Naive B cell (primary cell): ENCODE results near the gene ADRA2B. TPM values are rescaled to one million over a fixed set of nuclear protein-coding genes. Genes with fewer than 3 reads are reported as not detected.
"Not testable (repeated sequence)": the region's sequence is repeated elsewhere in the genome, so short reads cannot be mapped to it uniquely, and the experiment has no call there.

ENCODE experiments used
- ATAC-seq, 2 donors: fragments of 150-1000 bp; cut with Tn5 transposase; 2 replicates each; pipeline ENCODE4 v1.10.0; 2021; ENCODE audit warnings: low read depth in 2 of 2, mild to moderate bottlenecking in 2 of 2, moderate library complexity in 2 of 2
- DNase-seq: peaks from one replicate; pipeline ENCODE4 v3.0.0; 2022
- H3K27ac Mint-ChIP-seq, 6 donors: one replicate each; pipeline ENCODE4 v1.8.0; 2020 to 2022; ENCODE audit warnings: mild to moderate bottlenecking in 6 of 6, mixed read lengths in 6 of 6, moderate library complexity in 5 of 6, inconsistent platforms in 2 of 6
- H3K27me3 Mint-ChIP-seq, 3 donors: one replicate each; pipeline ENCODE4 v1.8.0; 2021 to 2022; ENCODE audit warnings: mixed read lengths in 3 of 3, mild to moderate bottlenecking in 1 of 3
- H3K36me3 Mint-ChIP-seq, 2 donors: one replicate each; pipeline ENCODE4 v1.8.0; 2020 to 2022; ENCODE audit warnings: mixed read lengths in 2 of 2, inconsistent platforms in 1 of 2, mild to moderate bottlenecking in 1 of 2
- H3K4me1 Mint-ChIP-seq, 3 donors: one replicate each; pipeline ENCODE4 v1.8.0; 2020 to 2022; ENCODE audit warnings: mixed read lengths in 3 of 3, inconsistent platforms in 1 of 3, mild to moderate bottlenecking in 1 of 3, moderate library complexity in 1 of 3
- H3K4me3 Mint-ChIP-seq, 8 donors: one replicate each; pipeline ENCODE4 v1.8.0; 2020 to 2022; ENCODE audit warnings: mild to moderate bottlenecking in 8 of 8, mixed read lengths in 8 of 8, moderate library complexity in 8 of 8, inconsistent platforms in 2 of 8
- H3K9me3 Mint-ChIP-seq, 7 donors: one replicate each; pipeline ENCODE4 v1.8.0; 2020 to 2022; ENCODE audit warnings: mixed read lengths in 7 of 7, mild to moderate bottlenecking in 5 of 7, inconsistent platforms in 2 of 7, moderate library complexity in 1 of 7
- polyA plus RNA-seq, 6 donors: library from polyadenylated mRNA; unstranded; fragments of 300-500 nt; fragmentation: Illumina TruSeq; gene quantifications; one replicate each; pipeline ENCODE4 v1.2.3, GENCODE V29; 2021; ENCODE audit warnings: low read depth in 6 of 6

The ADRA2B gene
- polyA plus RNA-seq, 6 donors from 2014 or later: 0.15 TPM; not detected in 5

- H3K4me1 Mint-ChIP-seq: peaks cover 0 to 7% (median 0%) of the 10 kb centered on the region in 3 donors
- H3K9me3 Mint-ChIP-seq: peaks cover 0 to 5% (median 0%) of the 10 kb centered on the region in 7 donors
- no peak overlapping the region for H3K27ac Mint-ChIP-seq
- no peak for DNase-seq
- H3K27me3 Mint-ChIP-seq: peaks cover 9 to 12% (median 9%) of the 10 kb centered on the region in 3 donors
- H3K4me3 Mint-ChIP-seq: peak overlapping the region in 1 of 8 donors; percentile 12
- no peaks in the 10 kb centered on the region for H3K36me3 Mint-ChIP-seq
- ATAC-seq: no peak
Observed at GRCh38 chr2:96089356-96090195, 26.8 kb downstream of the ADRA2B start.

GRCh38 chr2:96088340-96089335 is 27.7 kb downstream of the ADRA2B start:
- Mint-ChIP-seq H3K27ac (no peak overlapping the region), H3K27me3 (peaks cover 11 to 21% (median 13%) of the 10 kb centered on the region in 3 donors), H3K4me1 (peaks cover 0 to 7% (median 0%) of the 10 kb centered on the region in 3 donors), H3K4me3 (no peak overlapping the region), H3K9me3 (peaks cover 0 to 5% (median 0%) of the 10 kb centered on the region in 7 donors), H3K36me3 (no peaks in the 10 kb centered on the region)
- no peak for DNase-seq
- no peak for ATAC-seq

GRCh38 chr2:96087130-96087529 is 29.2 kb downstream of the ADRA2B start:
- H3K9me3 Mint-ChIP-seq: peaks cover 0 to 5% (median 0%) of the 10 kb centered on the region in 7 donors
- no peak overlapping the region for H3K4me3 Mint-ChIP-seq
- H3K4me1 Mint-ChIP-seq: peaks cover 0 to 3% (median 0%) of the 10 kb centered on the region in 3 donors
- H3K27ac Mint-ChIP-seq: no peak overlapping the region
- no peak for DNase-seq
- no peak for ATAC-seq
- peaks cover 13 to 27% (median 21%) of the 10 kb centered on the region in 3 donors for H3K27me3 Mint-ChIP-seq
- H3K36me3 Mint-ChIP-seq: no peaks in the 10 kb centered on the region

- H3K4me1 Mint-ChIP-seq: no peaks in the 10 kb centered on the region
- H3K9me3 Mint-ChIP-seq: peaks cover 0 to 5% (median 0%) of the 10 kb centered on the region in 7 donors
- H3K27me3 Mint-ChIP-seq: peaks cover 17 to 34% (median 33%) of the 10 kb centered on the region in 3 donors
- H3K36me3 Mint-ChIP-seq: no peaks in the 10 kb centered on the region
- H3K4me3 Mint-ChIP-seq: no peak overlapping the region
- DNase-seq (no peak), ATAC-seq (no peak)
- H3K27ac Mint-ChIP-seq: no peak overlapping the region
Observed at GRCh38 chr2:96085541-96086355, 30.6 kb downstream of the ADRA2B start.

- H3K4me1 Mint-ChIP-seq, H3K9me3 Mint-ChIP-seq, H3K27ac Mint-ChIP-seq, ATAC-seq, H3K36me3 Mint-ChIP-seq, DNase-seq: not testable (repeated sequence)
- H3K4me3 Mint-ChIP-seq: peak overlapping the region in 1 of 8 donors; percentile 7
- peaks cover 13 to 40% (median 35%) of the 10 kb centered on the region in 3 donors for H3K27me3 Mint-ChIP-seq
Observed at GRCh38 chr2:96084858-96085518, 31.4 kb downstream of the ADRA2B start.

- DNase-seq (no peak), ATAC-seq (no peak)
- Mint-ChIP-seq H3K4me1 (no peaks in the 10 kb centered on the region), H3K36me3 (no peaks in the 10 kb centered on the region), H3K27ac (no peak overlapping the region), H3K27me3 (peaks cover 13 to 44% (median 42%) of the 10 kb centered on the region in 3 donors), H3K4me3 (no peak overlapping the region), H3K9me3 (peaks cover 0 to 5% (median 0%) of the 10 kb centered on the region in 7 donors)
Observed at GRCh38 chr2:96083989-96084857, 32.1 kb downstream of the ADRA2B start.

- ATAC-seq (no peak), DNase-seq (no peak)
- Mint-ChIP-seq H3K4me1 (no peaks in the 10 kb centered on the region), H3K27ac (no peak overlapping the region), H3K4me3 (no peak overlapping the region), H3K27me3 (peaks cover 13 to 46% (median 42%) of the 10 kb centered on the region in 3 donors), H3K9me3 (peaks cover 0 to 5% (median 0%) of the 10 kb centered on the region in 7 donors), H3K36me3 (no peaks in the 10 kb centered on the region)
Observed at GRCh38 chr2:96083064-96083939, 33.1 kb downstream of the ADRA2B start.

- H3K9me3 Mint-ChIP-seq: peaks cover 0 to 5% (median 0%) of the 10 kb centered on the region in 7 donors
- no peak for ATAC-seq
- H3K27me3 Mint-ChIP-seq: peaks cover 13 to 46% (median 42%) of the 10 kb centered on the region in 3 donors
Observed at GRCh38 chr2:96082211-96083063, 33.9 kb downstream of the ADRA2B start.

GRCh38 chr2:96081042-96081441 is 35.3 kb downstream of the ADRA2B start:
- H3K36me3 Mint-ChIP-seq: peaks cover 0 to 3% of the 10 kb centered on the region in 2 donors
- no peak for DNase-seq
- no peak for ATAC-seq
- no peaks in the 10 kb centered on the region for H3K4me1 Mint-ChIP-seq
- H3K9me3 Mint-ChIP-seq: peaks cover 0 to 11% (median 7%) of the 10 kb centered on the region in 7 donors
- peaks cover 8 to 46% (median 42%) of the 10 kb centered on the region in 3 donors for H3K27me3 Mint-ChIP-seq
- no peak overlapping the region for H3K27ac Mint-ChIP-seq
- H3K4me3 Mint-ChIP-seq: no peak overlapping the region

More at GRCh38 chr2:96082211-96083063, 33.9 kb downstream of the ADRA2B start:
- no peak for DNase-seq
- Mint-ChIP-seq H3K36me3 (no peaks in the 10 kb centered on the region), H3K4me1 (no peaks in the 10 kb centered on the region), H3K4me3 (no peak overlapping the region), H3K27ac (no peak overlapping the region)

GRCh38 chr2:96075199-96075771 is 41.1 kb downstream of the ADRA2B start:
- DNase-seq: no peak
- no peaks in the 10 kb centered on the region for H3K4me1 Mint-ChIP-seq
- peaks cover 0 to 16% of the 10 kb centered on the region in 2 donors for H3K36me3 Mint-ChIP-seq
- ATAC-seq: no peak
- peaks cover 4 to 32% (median 23%) of the 10 kb centered on the region in 3 donors for H3K27me3 Mint-ChIP-seq
- H3K9me3 Mint-ChIP-seq: peaks cover 7 to 31% (median 18%) of the 10 kb centered on the region in 7 donors
- no peak overlapping the region for H3K27ac Mint-ChIP-seq
- no peak overlapping the region for H3K4me3 Mint-ChIP-seq
